ENCODE measurements around the gene ILKAP.

ILKAP gene

DNA sequence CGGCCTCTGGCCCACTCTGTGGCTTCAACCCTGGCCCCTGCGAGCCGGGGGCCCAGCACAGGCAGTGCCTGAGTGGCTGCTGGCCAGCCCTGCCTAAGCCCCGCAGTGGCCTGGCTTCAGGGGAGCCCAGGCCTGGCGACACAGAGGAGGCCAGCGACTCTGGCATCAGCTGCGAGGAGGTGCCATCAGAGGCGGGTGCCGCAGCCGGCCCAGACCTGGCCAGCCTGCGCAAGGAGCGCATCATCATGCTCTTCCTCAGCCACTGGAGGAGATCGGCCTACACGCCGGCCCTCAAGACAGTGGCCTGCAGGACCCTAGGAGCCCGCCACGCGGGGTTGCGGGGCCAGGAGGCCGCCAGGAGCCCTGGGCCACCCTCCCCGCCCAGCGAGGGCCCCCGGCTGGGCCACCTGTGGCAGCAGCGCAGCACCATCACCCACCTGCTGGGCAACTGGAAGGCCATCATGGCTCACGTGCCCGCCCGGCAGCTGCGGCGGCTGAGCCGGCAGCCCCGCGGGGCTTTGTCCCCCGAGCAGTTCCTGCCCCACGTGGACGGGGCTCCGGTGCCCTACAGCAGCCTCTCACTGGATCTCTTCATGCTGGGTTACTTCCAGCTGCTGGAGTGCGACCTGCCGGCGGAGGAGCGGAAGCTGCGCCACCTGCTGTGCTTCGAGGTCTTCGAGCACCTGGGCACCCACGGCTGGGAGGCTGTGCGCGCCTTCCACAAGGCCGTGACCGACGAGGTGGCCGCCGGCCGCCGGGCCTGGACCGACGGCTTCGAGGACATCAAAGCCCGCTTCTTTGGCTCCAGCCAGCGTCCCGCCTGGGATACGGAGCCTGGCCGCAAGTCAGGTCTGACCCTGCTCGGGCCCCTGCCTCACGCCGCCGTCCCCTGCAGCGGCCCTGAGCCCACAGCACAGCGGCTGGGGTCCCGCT lies 72.5 kb downstream of the ILKAP start:
- no peak for DNase-seq
- in situ Hi-C loops (cut with HindIII; ENCODE audit: low pct_ligation_motif_present, low pct_unique_long_range_greater_than_20kb, low sequenced_read_pairs), result no loop called here

DNA sequence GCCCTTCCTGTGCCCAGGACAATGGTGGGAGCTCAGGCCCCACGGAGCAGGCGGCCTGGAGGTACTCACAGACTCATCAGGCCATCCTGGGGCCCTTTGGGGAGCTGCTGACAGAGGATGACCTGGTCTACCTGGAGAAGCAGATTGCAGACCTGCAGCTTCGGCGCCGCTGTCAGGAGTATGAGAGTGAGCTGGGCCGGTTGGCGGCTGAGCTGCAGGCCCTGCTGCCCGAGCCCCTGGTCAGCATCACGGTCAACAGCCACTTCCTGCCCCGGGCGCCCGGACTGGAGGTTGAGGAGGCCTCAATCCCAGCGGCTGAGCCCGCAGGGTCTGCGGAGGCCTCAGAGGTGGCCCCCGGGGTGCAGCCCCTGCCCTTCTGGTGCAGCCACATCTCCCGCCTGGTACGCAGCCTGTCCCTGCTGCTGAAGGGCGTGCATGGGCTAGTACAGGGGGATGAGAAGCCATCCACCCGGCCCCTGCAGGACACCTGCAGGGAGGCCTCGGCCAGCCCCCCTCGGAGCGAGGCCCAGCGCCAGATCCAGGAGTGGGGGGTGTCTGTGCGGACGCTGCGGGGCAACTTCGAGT lies 73.3 kb downstream of the ILKAP start:
- DNase-seq, result no peak
- in situ Hi-C loops (cut with HindIII; ENCODE audit: low pct_ligation_motif_present, low pct_unique_long_range_greater_than_20kb, low sequenced_read_pairs), result no loop called here

- DNase-seq, result no peak
- in situ Hi-C loops (cut with HindIII; ENCODE audit: low pct_ligation_motif_present, low pct_unique_long_range_greater_than_20kb, low sequenced_read_pairs), result no loop called here
These were observed 74.1 kb downstream of the ILKAP start for GRCh38 chr2:238129166-238130010.

DNA sequence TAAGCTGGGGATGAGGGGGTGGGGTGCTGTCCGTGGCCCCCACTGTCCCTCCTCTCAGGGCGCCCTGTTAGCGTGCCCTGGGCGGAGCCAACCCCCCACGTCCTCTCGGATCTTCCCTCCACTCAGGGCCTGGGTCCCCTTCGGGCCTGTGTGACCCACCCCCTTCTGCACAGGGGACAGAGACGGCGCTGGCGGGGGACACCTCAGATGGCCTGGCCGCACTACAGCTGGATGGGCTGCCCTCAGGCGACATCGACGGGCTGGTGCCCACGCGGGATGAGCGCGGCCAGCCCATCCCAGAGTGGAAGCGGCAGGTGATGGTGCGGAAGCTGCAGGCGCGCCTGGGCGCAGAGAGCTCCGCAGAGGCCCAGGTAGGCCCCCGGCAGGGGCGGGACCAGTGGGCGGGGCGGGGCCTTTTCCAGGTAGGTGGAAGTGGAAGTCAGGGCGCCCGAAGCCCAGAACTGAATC lies 74.9 kb downstream of the ILKAP start:
- in situ Hi-C loops (cut with HindIII; ENCODE audit: low pct_ligation_motif_present, low pct_unique_long_range_greater_than_20kb, low sequenced_read_pairs), result no loop called here
- no peak for DNase-seq

DNA sequence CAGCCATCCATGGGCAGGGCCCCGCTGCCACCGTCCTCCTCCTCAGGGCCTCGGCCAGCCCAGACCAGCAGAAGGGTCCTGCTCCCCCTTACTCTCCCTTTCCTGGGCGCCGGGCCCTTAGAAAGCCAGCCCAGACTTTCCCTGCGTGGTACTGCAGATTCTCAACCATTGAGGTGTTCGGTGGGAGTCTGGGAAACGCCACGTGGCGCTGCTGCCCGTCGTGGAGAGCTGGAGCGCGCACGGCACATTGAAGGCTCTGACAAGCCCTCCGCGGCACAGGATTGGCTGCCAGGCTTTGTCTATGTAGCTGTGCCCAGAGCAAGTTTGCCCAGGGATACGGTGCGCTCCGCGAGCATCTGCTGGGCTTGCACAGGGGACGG lies 75.4 kb downstream of the ILKAP start:
- in situ Hi-C loops (cut with HindIII; ENCODE audit: low pct_ligation_motif_present, low pct_unique_long_range_greater_than_20kb, low sequenced_read_pairs), result no loop called here
- DNase-seq, result no peak

DNA sequence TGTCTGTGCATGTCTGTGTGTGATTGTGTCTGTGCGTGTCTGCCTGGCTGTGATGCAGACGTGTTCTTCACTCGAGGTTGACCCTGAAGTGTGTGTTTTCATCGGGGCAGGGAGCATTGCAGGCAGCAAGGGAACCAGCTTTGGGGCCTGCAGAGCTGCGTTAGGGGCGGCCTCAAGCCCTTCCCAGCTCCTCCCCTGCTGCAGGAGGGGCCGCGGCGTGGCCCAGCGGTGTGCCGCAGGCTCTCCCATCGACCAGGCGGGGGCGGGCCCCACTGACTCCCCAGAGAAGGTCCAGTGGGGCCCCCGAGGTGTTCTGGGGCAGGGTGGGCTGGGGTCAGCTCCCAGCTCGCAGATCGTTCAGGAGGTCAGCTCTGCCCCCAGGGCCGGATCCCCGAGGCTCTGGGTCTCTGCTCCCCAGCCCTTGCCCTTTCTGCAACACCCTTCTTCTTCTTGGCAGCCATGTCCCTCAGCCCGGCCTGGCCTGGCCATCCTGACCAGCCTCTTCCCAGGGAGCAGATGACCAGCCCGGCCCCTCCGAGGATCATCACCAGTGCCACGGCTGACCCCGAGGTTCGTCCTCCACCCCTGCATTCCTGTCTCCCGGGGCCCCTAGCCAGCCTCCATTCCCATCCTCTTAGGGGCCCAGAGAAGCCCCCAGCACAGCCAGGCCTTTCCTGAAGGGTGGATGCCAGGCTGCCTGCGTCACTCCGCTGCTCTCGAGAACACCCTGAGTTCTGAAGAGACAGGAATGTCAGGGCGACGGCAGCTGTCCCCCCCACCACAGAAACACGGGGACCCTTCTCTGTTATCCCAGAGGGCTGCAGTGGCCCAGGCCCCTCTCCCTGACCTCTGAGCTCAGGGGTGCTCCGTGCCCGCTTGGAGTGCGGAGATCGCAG lies 76.1 kb downstream of the ILKAP start:
- DNase-seq, result no peak
- in situ Hi-C loops (cut with HindIII; ENCODE audit: low pct_ligation_motif_present, low pct_unique_long_range_greater_than_20kb, low sequenced_read_pairs), result no loop called here

DNA sequence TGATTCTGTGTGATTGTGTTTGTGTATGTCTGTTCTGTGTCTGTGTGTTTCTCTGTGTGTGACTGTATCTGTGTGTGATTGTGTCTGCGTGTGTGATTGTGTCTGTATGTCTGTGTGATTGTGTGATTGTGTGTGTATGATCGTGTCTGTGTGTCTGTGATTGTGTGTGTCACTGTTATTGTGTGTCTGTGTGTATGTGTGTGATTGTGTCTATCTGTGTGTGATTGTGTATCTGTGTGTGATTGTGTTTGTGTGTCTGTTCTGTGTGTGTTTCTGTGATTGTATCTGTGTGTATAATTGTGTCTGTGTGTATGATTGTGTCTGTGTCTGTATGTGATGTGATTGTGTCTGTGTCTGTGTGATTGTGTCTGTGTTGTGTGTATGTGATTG lies 76.7 kb downstream of the ILKAP start:
- in situ Hi-C loops (cut with HindIII; ENCODE audit: low pct_ligation_motif_present, low pct_unique_long_range_greater_than_20kb, low sequenced_read_pairs), result no loop called here
- DNase-seq, result no peak

GRCh38 chr2:238126338-238126737 lies 77.2 kb downstream of the ILKAP start:
- in situ Hi-C loops (cut with HindIII; ENCODE audit: low pct_ligation_motif_present, low pct_unique_long_range_greater_than_20kb, low sequenced_read_pairs), result no loop called here
- no peak for DNase-seq

DNA sequence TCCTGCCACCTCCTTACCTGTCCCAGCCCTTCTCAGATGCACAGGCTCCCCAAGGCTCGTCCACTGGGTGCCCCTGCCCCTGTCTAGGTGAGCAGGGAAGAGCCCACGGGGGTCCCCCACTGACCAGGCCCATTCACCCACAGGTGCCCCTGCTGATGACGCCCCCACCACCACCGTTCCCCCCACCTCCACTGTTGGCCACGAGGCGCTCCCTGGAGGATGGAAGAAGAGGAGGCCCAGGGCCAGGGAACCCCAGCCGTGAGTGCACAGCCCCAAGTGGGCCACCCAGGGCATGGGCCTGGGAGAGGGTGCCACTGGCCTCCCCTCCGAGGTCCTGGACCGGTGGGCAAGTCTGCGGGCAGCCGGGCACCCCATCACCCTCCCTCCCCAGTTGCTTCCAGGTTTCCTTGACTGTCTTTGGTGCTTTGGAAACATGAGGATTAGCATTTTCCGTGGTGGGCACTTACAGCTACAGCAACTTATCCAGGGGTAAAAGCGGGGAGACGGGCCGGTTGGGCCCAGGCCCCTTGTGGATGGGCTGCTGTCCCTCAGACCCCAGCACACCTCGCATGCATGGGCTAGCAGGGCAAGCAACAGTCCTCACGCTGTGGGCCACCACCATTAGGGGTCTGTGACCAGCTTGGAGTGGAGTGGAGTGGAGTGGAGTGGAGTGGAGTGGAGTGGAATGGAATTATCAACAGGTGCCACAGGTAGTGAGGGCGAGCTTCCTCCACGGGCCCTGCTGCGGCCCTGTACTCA lies 78.2 kb downstream of the ILKAP start:
- no peak for DNase-seq
- in situ Hi-C loops (cut with HindIII; ENCODE audit: low pct_ligation_motif_present, low pct_unique_long_range_greater_than_20kb, low sequenced_read_pairs), result no loop called here

DNA sequence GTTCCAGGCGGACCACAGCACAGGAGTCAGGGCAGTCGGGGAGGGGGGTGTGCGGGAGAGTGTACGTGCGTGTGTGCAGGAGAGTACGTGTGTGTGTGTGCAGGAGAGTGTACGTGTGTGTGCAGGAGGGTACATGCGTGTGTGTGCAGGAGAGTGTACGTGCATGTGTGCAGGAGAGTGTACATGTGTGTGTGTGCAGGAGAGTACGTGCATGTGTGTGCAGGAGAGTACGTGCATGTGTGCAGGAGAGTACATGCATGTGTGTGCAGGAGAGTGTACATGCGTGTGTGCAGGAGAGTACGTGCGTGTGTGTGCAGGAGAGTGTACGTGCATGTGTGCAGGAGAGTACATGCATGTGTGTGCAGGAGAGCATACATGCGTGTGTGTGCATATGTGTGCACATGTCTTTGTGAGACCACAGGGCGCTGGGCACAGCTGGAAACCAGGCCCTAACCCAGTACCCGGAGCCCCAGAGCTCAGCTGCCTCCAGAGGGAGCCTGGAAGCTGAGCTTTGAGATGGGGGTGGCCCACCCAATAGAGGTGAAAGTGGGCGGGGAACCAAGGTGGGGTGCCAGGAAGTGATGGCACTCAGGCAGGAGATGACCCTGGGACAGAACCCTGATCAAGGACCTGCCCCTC lies 78.9 kb downstream of the ILKAP start:
- in situ Hi-C loops (cut with HindIII; ENCODE audit: low pct_ligation_motif_present, low pct_unique_long_range_greater_than_20kb, low sequenced_read_pairs), result no loop called here
- no peak for DNase-seq

- in situ Hi-C loops (cut with HindIII; ENCODE audit: low pct_ligation_motif_present, low pct_unique_long_range_greater_than_20kb, low sequenced_read_pairs), result no loop called here
- no peak for DNase-seq
These were observed 79.5 kb downstream of the ILKAP start for GRCh38 chr2:238123991-238124470.

- no peak for DNase-seq
- in situ Hi-C loops (cut with HindIII; ENCODE audit: low pct_ligation_motif_present, low pct_unique_long_range_greater_than_20kb, low sequenced_read_pairs), result no loop called here
These were observed 80.1 kb downstream of the ILKAP start for GRCh38 chr2:238123218-238123971.

GRCh38 chr2:238122287-238123217 lies 80.9 kb downstream of the ILKAP start:
- in situ Hi-C loops (cut with HindIII; ENCODE audit: low pct_ligation_motif_present, low pct_unique_long_range_greater_than_20kb, low sequenced_read_pairs), result no loop called here
- no peak for DNase-seq

GRCh38 chr2:238121511-238122286 lies 81.8 kb downstream of the ILKAP start:
- DNase-seq, result no peak
- in situ Hi-C loops (cut with HindIII; ENCODE audit: low pct_ligation_motif_present, low pct_unique_long_range_greater_than_20kb, low sequenced_read_pairs), result no loop called here

Measured in ACHN (cell line).